ENCODE measurements around the gene UNK. TPM values are rescaled to one million over a fixed set of nuclear protein-coding genes. Genes with fewer than 3 reads are reported as not detected.

The UNK gene
- total and polyA plus RNA-seq, 9 of the 15 experiments (the other 6 are each of a cell fraction or from before 2014, with no cell fraction given): 12.8 to 38.6 (median 24.8) TPM

DNA sequence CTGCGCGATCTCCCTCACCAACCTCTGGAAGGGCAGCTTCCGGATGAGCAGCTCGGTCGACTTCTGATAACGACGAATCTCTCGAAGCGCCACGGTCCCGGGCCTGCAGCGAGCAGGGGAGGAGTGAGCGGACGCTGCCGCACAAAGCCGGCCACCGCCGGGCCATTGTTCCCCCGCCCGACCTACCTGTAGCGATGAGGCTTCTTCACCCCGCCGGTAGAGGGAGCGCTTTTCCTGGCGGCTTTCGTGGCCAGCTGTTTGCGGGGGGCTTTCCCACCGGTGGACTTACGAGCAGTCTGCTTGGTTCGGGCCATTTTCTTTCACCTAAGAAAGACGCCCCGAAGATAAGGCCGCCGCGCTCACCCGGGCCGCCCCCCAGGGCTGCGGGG, 5.8 kb upstream of the UNK start (continued):
- TF ChIP-seq, protein P1, sequence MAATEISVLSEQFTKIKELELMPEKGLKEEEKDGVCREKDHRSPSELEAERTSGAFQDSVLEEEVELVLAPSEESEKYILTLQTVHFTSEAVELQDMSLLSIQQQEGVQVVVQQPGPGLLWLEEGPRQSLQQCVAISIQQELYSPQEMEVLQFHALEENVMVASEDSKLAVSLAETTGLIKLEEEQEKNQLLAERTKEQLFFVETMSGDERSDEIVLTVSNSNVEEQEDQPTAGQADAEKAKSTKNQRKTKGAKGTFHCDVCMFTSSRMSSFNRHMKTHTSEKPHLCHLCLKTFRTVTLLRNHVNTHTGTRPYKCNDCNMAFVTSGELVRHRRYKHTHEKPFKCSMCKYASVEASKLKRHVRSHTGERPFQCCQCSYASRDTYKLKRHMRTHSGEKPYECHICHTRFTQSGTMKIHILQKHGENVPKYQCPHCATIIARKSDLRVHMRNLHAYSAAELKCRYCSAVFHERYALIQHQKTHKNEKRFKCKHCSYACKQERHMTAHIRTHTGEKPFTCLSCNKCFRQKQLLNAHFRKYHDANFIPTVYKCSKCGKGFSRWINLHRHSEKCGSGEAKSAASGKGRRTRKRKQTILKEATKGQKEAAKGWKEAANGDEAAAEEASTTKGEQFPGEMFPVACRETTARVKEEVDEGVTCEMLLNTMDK (IDR thresholded peaks at IDR 0.05; ENCODE audit: borderline replicate concordance, insufficient read depth, low read depth, low read length, poor library complexity, severe bottlenecking): peak; percentile 93
- TF ChIP-seq ZNF3 (CRISPR knock-in tag; IDR thresholded peaks at IDR 0.05): no peak
- TF ChIP-seq ZNF551 (CRISPR knock-in tag; IDR thresholded peaks at IDR 0.05): 0 out of 2 replicates have a peak, but pooled peaks have one; percentile 37
- no peak for TF ChIP-seq BRD4 (IDR thresholded peaks at IDR 0.05)
- TF ChIP-seq ZNF431 (CRISPR knock-in tag; IDR thresholded peaks at IDR 0.05): peak; percentile 36; the same call in 1 of the 2 replicates
- TF ChIP-seq NELFE (IDR thresholded peaks at IDR 0.05; ENCODE audit: insufficient read depth, insufficient read length): no peak
- TF ChIP-seq HMG20B (CRISPR knock-in tag; IDR thresholded peaks at IDR 0.05): no peak
- TF ChIP-seq IRF2 (CRISPR knock-in tag; IDR thresholded peaks at IDR 0.05): no peak
- TF ChIP-seq, protein P2, sequence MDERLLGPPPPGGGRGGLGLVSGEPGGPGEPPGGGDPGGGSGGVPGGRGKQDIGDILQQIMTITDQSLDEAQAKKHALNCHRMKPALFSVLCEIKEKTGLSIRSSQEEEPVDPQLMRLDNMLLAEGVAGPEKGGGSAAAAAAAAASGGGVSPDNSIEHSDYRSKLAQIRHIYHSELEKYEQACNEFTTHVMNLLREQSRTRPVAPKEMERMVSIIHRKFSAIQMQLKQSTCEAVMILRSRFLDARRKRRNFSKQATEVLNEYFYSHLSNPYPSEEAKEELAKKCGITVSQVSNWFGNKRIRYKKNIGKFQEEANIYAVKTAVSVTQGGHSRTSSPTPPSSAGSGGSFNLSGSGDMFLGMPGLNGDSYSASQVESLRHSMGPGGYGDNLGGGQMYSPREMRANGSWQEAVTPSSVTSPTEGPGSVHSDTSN (CRISPR knock-in tag; IDR thresholded peaks at IDR 0.05; ENCODE audit: low read depth): no peak
- TF ChIP-seq, protein P2 (tag; conservative IDR thresholded peaks at IDR 0.05; ENCODE audit: low read depth): no peak
- TF ChIP-seq ZNF165 (CRISPR knock-in tag; IDR thresholded peaks at IDR 0.05; ENCODE audit: borderline replicate concordance): peak; percentile 50; the same call in 1 of the 2 replicates
- TF ChIP-seq, protein P3, sequence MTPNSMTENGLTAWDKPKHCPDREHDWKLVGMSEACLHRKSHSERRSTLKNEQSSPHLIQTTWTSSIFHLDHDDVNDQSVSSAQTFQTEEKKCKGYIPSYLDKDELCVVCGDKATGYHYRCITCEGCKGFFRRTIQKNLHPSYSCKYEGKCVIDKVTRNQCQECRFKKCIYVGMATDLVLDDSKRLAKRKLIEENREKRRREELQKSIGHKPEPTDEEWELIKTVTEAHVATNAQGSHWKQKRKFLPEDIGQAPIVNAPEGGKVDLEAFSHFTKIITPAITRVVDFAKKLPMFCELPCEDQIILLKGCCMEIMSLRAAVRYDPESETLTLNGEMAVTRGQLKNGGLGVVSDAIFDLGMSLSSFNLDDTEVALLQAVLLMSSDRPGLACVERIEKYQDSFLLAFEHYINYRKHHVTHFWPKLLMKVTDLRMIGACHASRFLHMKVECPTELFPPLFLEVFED (CRISPR knock-in tag; conservative IDR thresholded peaks at IDR 0.05): 0 out of 2 replicates have a peak, but pooled peaks have one; percentile 5
- TF ChIP-seq ZBED1 (IDR thresholded peaks at IDR 0.05): no peak
- no peak for TF ChIP-seq YBX1 (IDR thresholded peaks at IDR 0.05)
- no peak for TF ChIP-seq ZNF707 (CRISPR knock-in tag; conservative IDR thresholded peaks at IDR 0.05)
- no peak for TF ChIP-seq CREBBP (IDR thresholded peaks at IDR 0.05; ENCODE audit: low read depth, low read length)
- TF ChIP-seq HSF4 (CRISPR knock-in tag; IDR thresholded peaks at IDR 0.05; ENCODE audit: borderline replicate concordance): no peak
- TF ChIP-seq, protein P4, sequence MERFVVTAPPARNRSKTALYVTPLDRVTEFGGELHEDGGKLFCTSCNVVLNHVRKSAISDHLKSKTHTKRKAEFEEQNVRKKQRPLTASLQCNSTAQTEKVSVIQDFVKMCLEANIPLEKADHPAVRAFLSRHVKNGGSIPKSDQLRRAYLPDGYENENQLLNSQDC (CRISPR knock-in tag; IDR thresholded peaks at IDR 0.05): no peak
- TF ChIP-seq, protein P5, sequence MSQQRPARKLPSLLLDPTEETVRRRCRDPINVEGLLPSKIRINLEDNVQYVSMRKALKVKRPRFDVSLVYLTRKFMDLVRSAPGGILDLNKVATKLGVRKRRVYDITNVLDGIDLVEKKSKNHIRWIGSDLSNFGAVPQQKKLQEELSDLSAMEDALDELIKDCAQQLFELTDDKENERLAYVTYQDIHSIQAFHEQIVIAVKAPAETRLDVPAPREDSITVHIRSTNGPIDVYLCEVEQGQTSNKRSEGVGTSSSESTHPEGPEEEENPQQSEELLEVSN (IDR thresholded peaks at IDR 0.05; ENCODE audit: borderline replicate concordance in 1 of 2, extremely low read depth in 1 of 2, insufficient read depth in 1 of 2, insufficient read length in 1 of 2, low read depth in 1 of 2, low read length in 1 of 2, poor library complexity in 1 of 2, severe bottlenecking in 1 of 2): no peak
